CD4-positive, alpha-beta T cell (primary cell): ENCODE data around the gene SPDEF. TPM values are rescaled to one million over a fixed set of nuclear protein-coding genes. Genes with fewer than 3 reads are reported as not detected.

Experiments
- ATAC-seq: fragments of 200-7000 bp; cut with Tn5 transposase; one replicate; pipeline ENCODE4 v1.10.0; 2022; ENCODE audit warnings: mild to moderate bottlenecking; ENCODE audit not compliant: poor library complexity
- CTCF ChIA-PET: fragments of 350-600 bp; sonication (Branson Sonifier 250); formaldehyde crosslinking; loops from one replicate; lab custom pipeline; 2021; ENCODE audit warnings: antibody characterized with exemption, inconsistent platforms; lab: Charles Lee
- POLR2A ChIA-PET: fragments of 350-600 bp; sonication (Branson Sonifier 250); formaldehyde crosslinking; loops from one replicate; lab custom pipeline; 2021; ENCODE audit warnings: antibody characterized with exemption, inconsistent platforms; lab: Charles Lee
- DNase-seq, 14 experiments: peaks; one replicate each; pipeline ENCODE4 v3.0.0-alpha.2; 2013 to 2020; ENCODE audit warnings: mixed read lengths in 2 of 14
- H3K27ac ChIP-seq, 2 donors: one replicate each; pipeline versions ENCODE4 v1.5.1 to v1.7.0; 2013; ENCODE audit warnings: low read length in 2 of 2, low read depth in 1 of 2, mild to moderate bottlenecking in 1 of 2
- H3K27me3 ChIP-seq, 2 experiments: 1 replicate in 1 of 2; 2 replicates in 1 of 2; pipeline versions ENCODE4 v1.6.1 to v1.7.0; 2013; ENCODE audit warnings: low read length in 2 of 2, control low read depth in 1 of 2, mild to moderate bottlenecking in 1 of 2, moderate library complexity in 1 of 2; ENCODE audit not compliant: insufficient read depth in 2 of 2, control insufficient read depth in 1 of 2
- H3K36me3 ChIP-seq: one replicate; pipeline ENCODE4 v1.6.1; 2013; ENCODE audit warnings: low read length, control low read depth; ENCODE audit not compliant: insufficient read depth
- H3K4me1 ChIP-seq: one replicate; pipeline ENCODE4 v1.6.1; 2013; ENCODE audit warnings: low read length, control low read depth; ENCODE audit not compliant: insufficient read depth
- H3K4me3 ChIP-seq: one replicate; pipeline ENCODE4 v1.5.1; 2013; ENCODE audit warnings: mild to moderate bottlenecking, low read length, moderate library complexity
- H3K9me3 ChIP-seq, 2 experiments: 1 replicate in 1 of 2; 2 replicates in 1 of 2; pipeline versions ENCODE4 v1.6.1 to v1.7.0; 2013; ENCODE audit warnings: low read length in 2 of 2, mild to moderate bottlenecking in 2 of 2, control low read depth in 1 of 2, moderate library complexity in 1 of 2; ENCODE audit not compliant: control insufficient read depth in 1 of 2, insufficient read depth in 1 of 2
- H3K27ac Mint-ChIP-seq: one replicate; pipeline ENCODE4 v1.8.0; 2020; ENCODE audit warnings: mixed read lengths
- H3K27me3 Mint-ChIP-seq: one replicate; pipeline ENCODE4 v1.8.0; 2021; ENCODE audit warnings: mixed read lengths
- H3K36me3 Mint-ChIP-seq: one replicate; pipeline ENCODE4 v1.8.0; 2021; ENCODE audit warnings: low read depth, mixed read lengths
- H3K4me1 Mint-ChIP-seq: one replicate; pipeline ENCODE4 v1.8.0; 2021; ENCODE audit warnings: low read depth, mixed read lengths
- H3K4me3 Mint-ChIP-seq: one replicate; pipeline ENCODE4 v1.8.0; 2020; ENCODE audit warnings: mild to moderate bottlenecking, mixed read lengths
- H3K9me3 Mint-ChIP-seq: one replicate; pipeline ENCODE4 v1.8.0; 2020; ENCODE audit warnings: mixed read lengths
- intact Hi-C, 2 experiments: fragments of 100-400 bp; cut with DNase I in 1 of 2; cut with micrococcal nuclease in 1 of 2; formaldehyde crosslinking; loops; one replicate each; pipeline versions ENCODE4 v1.15.1 to v1.9.0; 2023 to 2025; cut with DNase I, micrococcal nuclease
- total RNA-seq, 174 experiments: library from RNA in 2 of 174; stranded (reverse) in 2 of 174; gene quantifications; one replicate each; pipeline ENCODE4 v1.2.3 and lab custom pipeline; 2021 to 2026
- TF ChIP-seq, protein P1 (sequence below): fragments of 200-600 bp; IDR thresholded peaks from one replicate; pipeline ENCODE4 v1.8.0; 2022; ENCODE audit warnings: antibody characterized with exemption, mild to moderate bottlenecking

The SPDEF gene
- total RNA-seq, 2 experiments from 2014 or later = 0.17 to 0.36 TPM

DNA sequence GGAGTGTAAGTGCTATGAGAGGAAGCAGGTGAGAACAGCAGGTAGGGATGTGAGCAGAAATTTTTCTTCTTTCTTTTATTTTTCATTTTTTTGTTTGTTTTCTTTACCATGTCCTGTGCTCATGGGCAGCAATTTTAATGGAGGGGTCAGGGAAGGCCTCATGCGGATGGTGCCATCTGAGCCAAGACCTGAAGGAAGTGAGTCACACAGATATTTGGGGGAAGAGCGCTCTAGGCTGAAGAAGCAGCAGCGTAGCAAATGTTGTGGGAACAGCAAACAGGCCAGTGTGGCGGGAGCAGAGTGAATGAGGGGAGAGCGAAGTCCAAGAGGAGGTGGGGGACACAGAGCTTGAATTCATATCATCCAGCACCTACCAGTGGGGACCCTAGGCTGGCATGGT, 12.7 kb downstream of the SPDEF start:
- DNase-seq (no peak), ATAC-seq (no peak)
- no peak overlapping the region for H3K27ac ChIP-seq
- Mint-ChIP-seq H3K4me1 (no peaks in the 10 kb centered on the region), H3K27ac (no peak overlapping the region), H3K36me3 (no peaks in the 10 kb centered on the region), H3K4me3 (no peak overlapping the region), H3K27me3 (no peaks in the 10 kb centered on the region), H3K9me3 (no peaks in the 10 kb centered on the region)
- H3K4me3 ChIP-seq = no peak overlapping the region
- H3K9me3 ChIP-seq = no peaks in the 10 kb centered on the region
- CTCF ChIA-PET = no interaction called here
- no peaks in the 10 kb centered on the region for H3K27me3 ChIP-seq
- no peaks in the 10 kb centered on the region for H3K4me1 ChIP-seq
- intact Hi-C loops = no loop called here
- TF ChIP-seq, protein P1, sequence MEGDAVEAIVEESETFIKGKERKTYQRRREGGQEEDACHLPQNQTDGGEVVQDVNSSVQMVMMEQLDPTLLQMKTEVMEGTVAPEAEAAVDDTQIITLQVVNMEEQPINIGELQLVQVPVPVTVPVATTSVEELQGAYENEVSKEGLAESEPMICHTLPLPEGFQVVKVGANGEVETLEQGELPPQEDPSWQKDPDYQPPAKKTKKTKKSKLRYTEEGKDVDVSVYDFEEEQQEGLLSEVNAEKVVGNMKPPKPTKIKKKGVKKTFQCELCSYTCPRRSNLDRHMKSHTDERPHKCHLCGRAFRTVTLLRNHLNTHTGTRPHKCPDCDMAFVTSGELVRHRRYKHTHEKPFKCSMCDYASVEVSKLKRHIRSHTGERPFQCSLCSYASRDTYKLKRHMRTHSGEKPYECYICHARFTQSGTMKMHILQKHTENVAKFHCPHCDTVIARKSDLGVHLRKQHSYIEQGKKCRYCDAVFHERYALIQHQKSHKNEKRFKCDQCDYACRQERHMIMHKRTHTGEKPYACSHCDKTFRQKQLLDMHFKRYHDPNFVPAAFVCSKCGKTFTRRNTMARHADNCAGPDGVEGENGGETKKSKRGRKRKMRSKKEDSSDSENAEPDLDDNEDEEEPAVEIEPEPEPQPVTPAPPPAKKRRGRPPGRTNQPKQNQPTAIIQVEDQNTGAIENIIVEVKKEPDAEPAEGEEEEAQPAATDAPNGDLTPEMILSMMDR = no peak
- POLR2A ChIA-PET = no interaction called here
- H3K36me3 ChIP-seq = no peaks in the 10 kb centered on the region

DNA sequence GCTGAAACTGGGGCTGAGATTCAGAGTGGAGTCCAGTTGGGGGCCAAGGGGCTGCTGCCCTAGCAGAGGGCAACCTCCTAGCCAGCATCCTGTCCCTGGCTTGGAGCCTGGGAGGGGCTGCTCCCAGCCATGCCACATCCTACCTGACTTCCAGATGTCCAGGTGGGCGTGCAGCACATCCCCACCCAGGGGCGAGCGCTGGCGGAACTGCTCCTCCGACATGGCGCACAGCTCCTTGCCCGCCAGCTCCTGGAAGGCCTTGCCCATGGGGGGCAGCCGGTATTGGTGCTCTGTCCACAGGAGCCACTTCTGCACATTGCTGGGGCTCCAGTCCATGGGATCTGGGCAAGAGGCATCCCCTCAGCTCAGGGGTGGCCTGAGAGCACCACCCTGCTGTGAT, 15.3 kb downstream of the SPDEF start:
- H3K4me3 Mint-ChIP-seq = no peak overlapping the region
- no peaks in the 10 kb centered on the region for H3K36me3 Mint-ChIP-seq
- no peak overlapping the region for H3K27ac Mint-ChIP-seq
- no peaks in the 10 kb centered on the region for H3K4me1 Mint-ChIP-seq
- no peaks in the 10 kb centered on the region for H3K9me3 Mint-ChIP-seq
- TF ChIP-seq, protein P1 = no peak
- DNase-seq (no peak), ATAC-seq (no peak)
- intact Hi-C loops = no loop called here
- Histone ChIP-seq H3K9me3 (no peaks in the 10 kb centered on the region), H3K27me3 (no peaks in the 10 kb centered on the region), H3K36me3 (no peaks in the 10 kb centered on the region), H3K4me3 (no peak overlapping the region), H3K27ac (no peak overlapping the region), H3K4me1 (no peaks in the 10 kb centered on the region)
- CTCF ChIA-PET = no interaction called here
- POLR2A ChIA-PET = no interaction called here
- no peaks in the 10 kb centered on the region for H3K27me3 Mint-ChIP-seq

DNA sequence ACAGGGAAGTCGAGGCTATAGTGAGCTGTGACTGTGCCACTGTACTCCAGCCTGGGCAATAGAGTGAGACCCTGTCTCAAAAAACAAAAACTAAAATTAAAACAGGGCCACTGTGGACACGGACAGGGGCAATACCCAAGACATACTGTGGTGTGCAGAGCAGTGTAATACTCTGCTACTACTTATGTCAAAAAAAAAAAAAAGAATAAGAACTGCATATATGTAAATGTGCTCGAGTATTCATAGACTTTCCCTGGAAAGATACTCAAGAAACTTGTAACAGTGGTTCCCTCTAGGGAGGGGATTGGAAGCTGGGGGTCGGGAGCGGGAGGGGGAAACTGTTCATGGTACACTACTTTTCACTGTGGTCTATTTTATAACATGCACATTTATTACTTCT, 15.9 kb downstream of the SPDEF start:
- ChIA-PET CTCF (no interaction called here), POLR2A (no interaction called here)
- Mint-ChIP-seq H3K4me1 (no peaks in the 10 kb centered on the region), H3K36me3 (no peaks in the 10 kb centered on the region), H3K4me3 (no peak overlapping the region), H3K27ac (no peak overlapping the region), H3K27me3 (no peaks in the 10 kb centered on the region), H3K9me3 (no peaks in the 10 kb centered on the region)
- H3K4me3 ChIP-seq = no peak overlapping the region
- no peaks in the 10 kb centered on the region for H3K9me3 ChIP-seq
- DNase-seq = no peak
- TF ChIP-seq, protein P1 = no peak
- no peaks in the 10 kb centered on the region for H3K27me3 ChIP-seq
- no peaks in the 10 kb centered on the region for H3K36me3 ChIP-seq
- no peak for ATAC-seq
- no peak overlapping the region for H3K27ac ChIP-seq
- intact Hi-C loops = no loop called here
- H3K4me1 ChIP-seq = no peaks in the 10 kb centered on the region
